Stimulated activated memory B cell treated with anti-CD40 and anti-IgM and Interleukin-4, amounts not matched to agents 10 μg/mL and 1 μg/mL and 100 μg/mL, for 72 hours (primary cell): ENCODE measurements around the gene MBOAT1.
"Not testable (repeated sequence)": the region's sequence is repeated elsewhere in the genome, so short reads cannot be mapped to it uniquely, and the experiment has no call there.

Experiments
- ATAC-seq: fragments of 150-1000 bp; cut with Tn5 transposase; 2 replicates; pipeline ENCODE4 v1.10.0; 2021
- H3K27ac Mint-ChIP-seq: one replicate; pipeline ENCODE4 v1.8.0; 2022; ENCODE audit warnings: mild to moderate bottlenecking, mixed read lengths
- H3K27me3 Mint-ChIP-seq: one replicate; pipeline ENCODE4 v1.8.0; 2022; ENCODE audit warnings: mixed read lengths
- H3K36me3 Mint-ChIP-seq: one replicate; pipeline ENCODE4 v1.8.0; 2022; ENCODE audit warnings: mixed read lengths
- H3K4me1 Mint-ChIP-seq: one replicate; pipeline ENCODE4 v1.8.0; 2022; ENCODE audit warnings: mixed read lengths
- H3K4me3 Mint-ChIP-seq: one replicate; pipeline ENCODE4 v1.8.0; 2022; ENCODE audit warnings: mild to moderate bottlenecking, moderate library complexity, mixed read lengths
- H3K9me3 Mint-ChIP-seq: one replicate; pipeline ENCODE4 v1.8.0; 2022; ENCODE audit warnings: mixed read lengths

The MBOAT1 gene, protein sequence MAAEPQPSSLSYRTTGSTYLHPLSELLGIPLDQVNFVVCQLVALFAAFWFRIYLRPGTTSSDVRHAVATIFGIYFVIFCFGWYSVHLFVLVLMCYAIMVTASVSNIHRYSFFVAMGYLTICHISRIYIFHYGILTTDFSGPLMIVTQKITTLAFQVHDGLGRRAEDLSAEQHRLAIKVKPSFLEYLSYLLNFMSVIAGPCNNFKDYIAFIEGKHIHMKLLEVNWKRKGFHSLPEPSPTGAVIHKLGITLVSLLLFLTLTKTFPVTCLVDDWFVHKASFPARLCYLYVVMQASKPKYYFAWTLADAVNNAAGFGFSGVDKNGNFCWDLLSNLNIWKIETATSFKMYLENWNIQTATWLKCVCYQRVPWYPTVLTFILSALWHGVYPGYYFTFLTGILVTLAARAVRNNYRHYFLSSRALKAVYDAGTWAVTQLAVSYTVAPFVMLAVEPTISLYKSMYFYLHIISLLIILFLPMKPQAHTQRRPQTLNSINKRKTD

DNA sequence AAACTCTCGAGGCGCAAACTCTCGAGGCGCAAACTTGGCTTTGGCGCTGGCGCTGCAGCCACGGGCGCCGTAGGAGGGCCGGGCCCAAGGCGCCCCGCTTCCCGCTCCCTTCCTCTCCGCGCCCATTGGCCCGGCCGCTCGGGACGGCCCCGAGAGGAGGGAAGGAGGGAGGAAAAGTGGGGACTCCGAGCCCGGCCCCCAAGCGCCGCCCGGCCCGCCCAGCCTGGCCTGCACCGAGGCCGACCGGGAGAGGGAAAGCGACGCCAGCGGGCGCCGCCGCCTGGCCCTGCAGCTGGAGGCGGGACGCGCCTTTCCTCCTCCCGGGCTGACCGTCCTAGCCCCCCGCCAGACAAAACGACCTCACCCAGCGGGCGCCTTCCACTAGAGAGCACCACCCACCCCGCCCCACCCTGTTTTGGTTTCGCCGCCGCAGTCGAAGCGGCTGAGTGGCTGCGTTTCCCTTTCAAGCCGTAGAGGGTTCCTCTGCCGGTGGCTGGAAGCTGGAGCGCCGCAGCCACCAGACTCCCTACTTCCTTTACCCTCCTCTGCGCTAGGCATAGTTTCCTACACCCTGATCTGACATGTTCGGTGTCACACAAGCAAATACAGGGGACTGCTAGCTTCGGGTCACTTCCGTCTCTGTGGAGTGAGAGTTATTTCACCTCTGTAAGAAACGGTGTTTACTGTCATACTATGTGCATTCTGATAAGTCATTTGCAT is at the start of gene MBOAT1:
Gene MBOAT1, minus strand, starts transcription at position 78 of the 720 bp plus-strand sequence. CDS start 235 bp downstream, outside the sequence.
- peak; percentile 85 for ATAC-seq
- H3K27ac Mint-ChIP-seq = peak within 1 kb of the TSS; percentile 75
- no peaks in the 10 kb centered on the region for H3K9me3 Mint-ChIP-seq
- no peaks in the 10 kb centered on the region for H3K27me3 Mint-ChIP-seq
- H3K4me1 Mint-ChIP-seq = peaks cover 22% of the 10 kb centered on the region
- H3K36me3 Mint-ChIP-seq = no peaks in the 10 kb centered on the region
- peak within 1 kb of the TSS; percentile 87 for H3K4me3 Mint-ChIP-seq

DNA sequence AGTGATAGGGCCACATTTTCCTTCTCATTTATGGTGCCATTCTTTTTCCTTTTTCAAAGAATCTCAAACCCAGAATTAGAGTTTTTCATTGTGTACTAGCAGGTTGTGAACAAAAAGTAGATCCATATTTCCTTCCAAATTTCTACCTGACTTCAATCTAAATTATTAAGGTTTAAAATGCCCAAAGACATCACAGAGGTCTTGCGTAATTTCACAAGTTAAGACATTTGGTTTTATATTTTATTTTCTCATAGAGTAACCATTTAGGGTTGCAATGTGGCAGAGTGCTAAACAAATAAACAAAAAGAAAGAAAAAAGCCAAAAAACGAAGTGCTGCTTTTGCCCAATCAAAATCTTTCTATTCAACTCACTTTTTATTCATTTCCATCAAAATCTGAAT is 49.4 kb upstream of the MBOAT1 start:
- ATAC-seq = no peak
- H3K9me3 Mint-ChIP-seq = peaks cover 3% of the 10 kb centered on the region
- H3K36me3 Mint-ChIP-seq = no peaks in the 10 kb centered on the region
- no peak overlapping the region for H3K4me3 Mint-ChIP-seq
- H3K4me1 Mint-ChIP-seq = no peaks in the 10 kb centered on the region
- H3K27ac Mint-ChIP-seq = no peak overlapping the region
- H3K27me3 Mint-ChIP-seq = no peaks in the 10 kb centered on the region

DNA sequence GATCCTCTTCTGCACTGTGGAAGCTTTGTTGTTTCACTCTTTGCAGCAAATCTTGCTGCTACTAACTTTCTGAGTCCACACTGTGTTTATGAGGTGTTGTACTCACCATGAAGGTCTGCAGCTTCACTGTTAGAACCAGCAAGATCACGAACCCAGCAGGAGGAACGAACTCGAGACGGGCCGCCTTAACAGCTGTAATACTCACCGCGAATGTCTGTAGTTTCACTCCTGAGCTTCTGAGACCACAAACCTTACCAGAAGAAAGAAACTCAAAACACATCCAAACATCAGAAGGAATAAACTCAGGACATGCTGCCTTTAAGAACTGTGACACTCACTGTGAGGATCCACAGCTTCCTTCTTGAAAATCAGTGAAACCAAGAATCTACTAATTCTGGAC is 48.1 kb upstream of the MBOAT1 start:
- no peaks in the 10 kb centered on the region for H3K27me3 Mint-ChIP-seq
- H3K4me3 Mint-ChIP-seq = no peak overlapping the region
- peaks cover 3% of the 10 kb centered on the region for H3K9me3 Mint-ChIP-seq
- H3K36me3 Mint-ChIP-seq = no peaks in the 10 kb centered on the region
- H3K27ac Mint-ChIP-seq = no peak overlapping the region
- no peaks in the 10 kb centered on the region for H3K4me1 Mint-ChIP-seq
- no peak for ATAC-seq

DNA sequence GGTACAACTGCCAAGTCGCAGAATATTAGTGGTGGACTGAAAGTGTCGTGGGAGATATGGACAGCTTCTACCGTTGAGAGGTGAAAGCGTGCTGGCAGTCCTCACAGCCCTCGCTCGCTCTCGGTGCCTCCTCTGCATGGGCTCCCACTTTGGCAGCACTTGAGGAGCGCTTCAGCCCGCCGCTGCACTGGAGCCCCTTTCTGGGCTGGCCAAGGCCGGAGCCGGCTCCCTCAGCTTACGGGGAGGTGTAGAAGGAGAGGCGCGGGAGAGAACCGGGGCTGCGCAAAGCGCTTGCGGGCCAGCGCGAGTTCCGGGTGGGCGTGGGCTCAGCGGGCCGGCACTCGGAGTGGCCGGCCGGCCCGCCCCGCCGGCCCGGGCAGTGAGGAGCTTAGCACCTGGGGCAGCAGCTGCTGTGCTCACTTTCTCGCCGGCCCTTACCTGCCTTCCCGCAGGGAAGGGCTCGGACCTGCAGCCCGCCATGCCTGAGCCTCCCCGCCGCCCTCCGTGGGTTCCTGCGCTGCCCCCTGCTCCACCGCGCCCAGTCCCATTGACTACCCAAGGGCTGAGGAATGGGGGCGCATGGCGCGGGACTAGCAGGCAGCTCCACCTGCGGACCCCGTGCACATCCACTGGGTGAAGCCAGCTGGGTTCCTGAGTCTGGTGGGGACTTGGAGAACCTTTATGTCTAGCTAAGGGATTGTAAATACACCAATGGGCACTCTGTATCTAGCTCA is 47.2 kb upstream of the MBOAT1 start:
- Mint-ChIP-seq H3K4me3 (no peak overlapping the region), H3K9me3 (peaks cover 3% of the 10 kb centered on the region), H3K4me1 (no peaks in the 10 kb centered on the region), H3K27ac (no peak overlapping the region), H3K27me3 (peaks cover 7% of the 10 kb centered on the region), H3K36me3 (no peaks in the 10 kb centered on the region)
- ATAC-seq = no peak

DNA sequence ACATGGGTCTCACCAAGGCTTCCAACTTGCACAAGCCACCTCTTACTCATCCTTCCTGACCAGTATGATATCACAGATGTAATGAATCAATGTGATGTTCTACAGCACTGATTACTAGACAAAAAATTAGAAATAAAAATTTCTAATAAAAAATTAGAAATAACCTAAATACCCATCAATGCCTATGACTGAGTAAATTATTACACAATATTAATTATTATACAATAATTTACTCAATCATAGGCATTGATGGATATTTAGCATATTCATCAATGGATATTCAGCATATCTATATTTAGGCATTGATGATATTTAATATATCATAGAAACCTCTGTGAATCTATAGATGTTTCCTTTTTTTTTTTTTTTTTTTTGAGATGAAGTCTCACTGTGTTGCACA is 43.2 kb upstream of the MBOAT1 start:
- H3K36me3 Mint-ChIP-seq = no peaks in the 10 kb centered on the region
- H3K4me3 Mint-ChIP-seq = no peak overlapping the region
- peaks cover 13% of the 10 kb centered on the region for H3K27me3 Mint-ChIP-seq
- no peaks in the 10 kb centered on the region for H3K9me3 Mint-ChIP-seq
- H3K4me1 Mint-ChIP-seq = no peaks in the 10 kb centered on the region
- H3K27ac Mint-ChIP-seq = no peak overlapping the region
- ATAC-seq = no peak

DNA sequence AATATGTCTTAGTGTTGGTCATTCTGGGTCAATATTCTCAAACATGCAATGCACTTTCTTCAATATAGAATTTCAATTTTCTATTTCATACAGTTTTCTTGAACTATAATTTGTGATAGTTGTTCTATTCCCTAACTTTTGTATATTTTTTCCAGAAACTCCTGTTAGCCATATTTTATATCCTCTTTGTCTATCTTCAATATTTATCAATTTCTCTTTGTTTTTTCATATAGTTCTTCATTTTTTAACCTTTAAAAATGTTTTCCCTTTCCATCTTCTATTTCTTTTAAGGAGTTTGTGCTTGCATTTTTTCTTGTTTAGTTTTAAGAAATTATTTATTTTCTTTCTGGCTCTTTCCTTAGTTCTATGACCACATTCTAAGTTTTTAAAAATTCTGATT is 42.0 kb upstream of the MBOAT1 start:
- Mint-ChIP-seq H3K4me3 (no peak overlapping the region), H3K4me1 (no peaks in the 10 kb centered on the region), H3K9me3 (no peaks in the 10 kb centered on the region), H3K27me3 (peaks cover 13% of the 10 kb centered on the region), H3K27ac (no peak overlapping the region), H3K36me3 (no peaks in the 10 kb centered on the region)
- ATAC-seq = no peak

DNA sequence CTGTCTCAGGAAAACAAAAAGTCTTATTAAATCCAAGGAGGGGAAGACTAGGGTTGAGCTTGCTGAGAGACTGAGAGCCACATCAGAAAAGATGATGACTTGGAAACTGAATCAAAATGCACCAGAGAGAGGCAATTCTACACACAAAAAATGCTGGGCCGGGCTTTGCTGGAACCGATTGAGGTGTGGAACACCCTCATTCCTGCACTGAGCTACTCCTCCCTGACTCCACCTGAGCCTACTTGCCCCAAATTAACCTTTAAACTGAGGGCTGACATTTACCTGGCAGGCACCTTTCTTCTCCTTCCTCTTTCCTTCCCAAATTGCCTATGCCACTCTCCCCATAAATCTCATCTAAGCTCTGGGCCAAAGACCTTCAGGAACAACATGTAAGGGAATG is 40.8 kb upstream of the MBOAT1 start:
- H3K27ac Mint-ChIP-seq = no peak overlapping the region
- H3K27me3 Mint-ChIP-seq = peaks cover 13% of the 10 kb centered on the region
- H3K9me3 Mint-ChIP-seq = no peaks in the 10 kb centered on the region
- no peaks in the 10 kb centered on the region for H3K4me1 Mint-ChIP-seq
- no peaks in the 10 kb centered on the region for H3K36me3 Mint-ChIP-seq
- no peak overlapping the region for H3K4me3 Mint-ChIP-seq
- ATAC-seq = no peak

DNA sequence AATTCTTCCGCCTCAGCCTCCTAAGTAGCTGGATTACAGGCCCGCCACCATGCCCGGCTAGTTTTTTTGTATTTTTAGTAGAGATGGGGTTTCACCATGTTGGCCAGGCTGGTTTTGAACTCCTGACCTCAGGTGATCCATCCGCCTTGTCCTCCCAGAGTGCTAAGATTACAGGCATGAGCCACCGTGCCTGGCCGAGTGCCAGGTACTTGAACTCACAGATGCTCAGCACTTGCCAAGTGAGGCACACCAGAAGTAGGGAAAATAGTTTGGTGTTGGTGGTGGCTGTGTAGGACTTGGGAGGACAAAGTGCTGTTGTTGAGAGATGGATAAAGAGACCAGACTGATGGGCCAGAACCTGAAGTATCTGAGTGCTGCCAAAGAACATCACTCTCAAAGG is 40.0 kb upstream of the MBOAT1 start:
- H3K27me3 Mint-ChIP-seq = peaks cover 13% of the 10 kb centered on the region
- H3K4me3 Mint-ChIP-seq = no peak overlapping the region
- no peaks in the 10 kb centered on the region for H3K4me1 Mint-ChIP-seq
- ATAC-seq = no peak
- H3K9me3 Mint-ChIP-seq = no peaks in the 10 kb centered on the region
- H3K36me3 Mint-ChIP-seq = no peaks in the 10 kb centered on the region
- H3K27ac Mint-ChIP-seq = no peak overlapping the region

DNA sequence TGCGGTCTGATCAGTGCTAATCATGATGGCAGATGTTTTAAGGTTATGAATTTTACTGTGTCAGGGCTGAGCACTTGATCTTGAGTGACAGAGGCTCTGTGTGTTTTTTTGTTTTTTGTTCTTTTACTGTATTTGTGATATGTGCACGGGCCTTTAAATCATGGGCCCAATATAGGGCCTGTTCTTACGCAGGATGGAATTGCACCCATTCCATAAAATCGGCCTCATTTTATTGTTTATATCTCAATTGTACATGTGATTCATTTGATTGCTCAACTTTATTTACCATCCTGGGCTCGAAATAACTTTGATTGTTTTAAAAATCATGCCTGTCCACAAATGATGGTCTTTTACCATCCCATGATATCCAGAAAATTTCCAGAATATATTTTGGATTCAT is 39.3 kb upstream of the MBOAT1 start:
- ATAC-seq = no peak
- Mint-ChIP-seq H3K4me3 (no peak overlapping the region), H3K4me1 (no peaks in the 10 kb centered on the region), H3K9me3 (no peaks in the 10 kb centered on the region), H3K36me3 (no peaks in the 10 kb centered on the region), H3K27ac (no peak overlapping the region), H3K27me3 (peaks cover 13% of the 10 kb centered on the region)

DNA sequence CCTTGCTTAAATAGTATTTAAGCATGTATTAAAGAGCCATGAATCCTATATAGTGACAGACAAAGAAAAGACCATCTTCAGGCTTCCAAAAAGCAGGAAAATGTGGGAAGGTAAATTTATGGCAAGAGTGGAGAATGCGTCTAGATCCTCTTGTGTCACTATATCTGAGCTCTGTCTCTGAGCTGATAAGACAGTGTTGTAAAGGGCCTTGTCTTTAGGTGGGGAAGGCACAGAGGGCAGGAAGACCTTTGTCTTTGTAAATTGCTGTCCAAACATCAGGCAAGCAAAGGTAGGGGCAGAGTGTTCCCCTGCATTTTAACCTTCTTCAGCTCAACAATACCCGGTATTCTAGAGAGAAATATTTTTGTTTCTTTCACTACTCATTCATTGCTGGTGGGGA is 33.9 kb upstream of the MBOAT1 start:
- ATAC-seq = no peak
- no peaks in the 10 kb centered on the region for H3K27me3 Mint-ChIP-seq
- H3K9me3 Mint-ChIP-seq = no peaks in the 10 kb centered on the region
- no peaks in the 10 kb centered on the region for H3K4me1 Mint-ChIP-seq
- no peaks in the 10 kb centered on the region for H3K36me3 Mint-ChIP-seq
- H3K4me3 Mint-ChIP-seq = no peak overlapping the region
- H3K27ac Mint-ChIP-seq = no peak overlapping the region

DNA sequence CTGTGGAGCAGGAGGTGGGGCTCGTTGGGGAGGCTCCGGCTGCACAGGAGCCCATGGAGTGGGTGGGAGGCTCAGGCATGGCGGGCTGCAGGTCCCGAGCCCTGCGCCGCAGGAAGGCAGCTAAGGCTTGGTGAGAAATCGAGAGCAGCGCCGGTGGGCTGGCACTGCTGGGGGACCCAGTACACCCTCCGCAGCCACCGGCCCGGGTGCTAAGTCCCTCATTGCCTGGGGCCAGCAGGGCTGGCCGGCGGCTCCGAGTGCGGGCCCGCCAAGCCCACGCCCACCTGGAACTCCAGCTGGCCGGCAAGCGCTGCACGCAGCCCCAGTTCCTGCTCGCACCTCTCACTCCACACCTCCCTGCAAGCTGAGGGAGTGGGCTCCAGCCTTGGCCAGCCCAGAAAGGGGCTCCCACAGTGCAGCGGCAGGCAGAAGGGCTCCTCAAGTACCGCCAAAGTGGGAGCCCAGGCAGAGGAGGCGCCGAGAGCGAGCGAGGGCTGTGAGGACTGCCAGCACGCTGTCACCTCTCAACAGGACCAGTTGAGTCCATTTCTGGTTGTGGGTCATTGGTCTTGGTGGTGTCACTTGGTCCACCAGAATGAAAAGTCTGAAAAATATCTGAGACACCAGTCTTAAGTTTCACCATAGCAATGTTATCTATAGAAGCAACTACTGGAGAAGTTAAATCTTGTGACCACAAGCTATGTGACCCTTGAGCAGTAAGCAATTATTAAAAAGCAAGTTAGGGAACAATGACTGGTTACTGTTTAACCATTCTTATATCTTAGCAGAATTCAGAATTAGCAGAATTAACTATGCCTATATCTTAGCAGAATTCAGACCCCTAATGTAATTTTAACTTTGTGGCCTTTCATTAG is 32.8 kb upstream of the MBOAT1 start:
- not testable (repeated sequence) for H3K27me3 Mint-ChIP-seq, H3K27ac Mint-ChIP-seq, H3K36me3 Mint-ChIP-seq, H3K9me3 Mint-ChIP-seq, H3K4me3 Mint-ChIP-seq, ATAC-seq, H3K4me1 Mint-ChIP-seq

DNA sequence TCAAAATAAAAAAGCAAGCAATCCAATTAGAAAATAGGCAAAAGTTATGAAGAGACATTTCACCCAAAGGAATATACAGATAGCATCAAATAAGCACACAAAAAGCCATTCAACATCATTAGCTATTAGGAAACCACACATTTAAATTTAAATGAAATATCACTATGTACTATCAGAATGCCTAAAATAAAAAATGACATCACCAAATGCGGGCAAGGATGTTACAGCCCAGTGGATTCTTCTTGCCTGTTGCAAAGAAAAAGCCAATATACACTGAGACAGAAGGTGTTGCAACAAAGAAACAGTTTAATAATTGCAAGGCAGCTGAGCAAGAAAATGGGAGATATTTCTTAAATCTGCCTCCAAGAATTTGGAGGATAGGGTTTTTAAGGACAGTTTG is 31.0 kb upstream of the MBOAT1 start:
- H3K9me3 Mint-ChIP-seq = no peaks in the 10 kb centered on the region
- no peaks in the 10 kb centered on the region for H3K36me3 Mint-ChIP-seq
- no peaks in the 10 kb centered on the region for H3K4me1 Mint-ChIP-seq
- H3K4me3 Mint-ChIP-seq = no peak overlapping the region
- H3K27me3 Mint-ChIP-seq = no peaks in the 10 kb centered on the region
- H3K27ac Mint-ChIP-seq = no peak overlapping the region
- no peak for ATAC-seq

DNA sequence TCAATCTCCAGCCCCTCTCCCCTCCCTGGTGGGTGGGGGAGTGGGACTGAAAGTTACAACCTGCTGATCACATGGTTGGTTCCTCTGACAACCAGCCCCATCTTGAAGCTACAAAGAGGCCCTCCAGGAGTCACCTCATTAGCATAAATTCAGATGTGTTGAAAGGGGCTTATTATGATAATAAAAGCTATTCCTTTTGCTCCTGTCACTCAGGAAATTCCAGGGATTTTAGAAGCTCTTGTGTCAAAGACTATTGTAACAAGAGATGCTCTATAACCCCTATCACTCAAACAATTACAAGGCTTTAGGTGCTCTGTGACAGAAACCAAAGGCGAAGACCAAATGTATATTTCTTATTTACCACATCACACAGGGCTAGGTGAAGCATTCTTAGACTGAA is 30.1 kb upstream of the MBOAT1 start:
- no peaks in the 10 kb centered on the region for H3K4me1 Mint-ChIP-seq
- H3K4me3 Mint-ChIP-seq = no peak overlapping the region
- H3K27me3 Mint-ChIP-seq = no peaks in the 10 kb centered on the region
- no peak overlapping the region for H3K27ac Mint-ChIP-seq
- ATAC-seq = no peak
- no peaks in the 10 kb centered on the region for H3K9me3 Mint-ChIP-seq
- no peaks in the 10 kb centered on the region for H3K36me3 Mint-ChIP-seq

DNA sequence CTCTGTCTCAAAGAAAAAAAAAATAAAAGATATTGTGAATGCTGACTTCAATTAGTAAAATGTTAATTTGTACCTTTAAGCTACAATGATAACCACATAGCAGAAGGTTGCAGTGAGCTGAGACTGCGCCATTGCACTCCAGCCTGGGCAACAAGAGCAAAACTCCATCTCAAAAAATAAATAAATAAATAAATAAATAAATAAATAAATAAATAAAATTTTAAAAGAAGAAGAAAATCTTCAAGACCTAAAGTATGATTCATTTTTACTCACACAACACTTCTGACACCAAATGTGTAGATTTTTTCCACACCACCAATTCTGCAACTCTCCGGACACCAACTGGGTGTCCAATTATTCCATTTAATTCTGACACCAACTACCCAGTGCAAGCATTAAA is 28.8 kb upstream of the MBOAT1 start:
- Mint-ChIP-seq H3K27ac (no peak overlapping the region), H3K4me3 (no peak overlapping the region), H3K36me3 (no peaks in the 10 kb centered on the region), H3K9me3 (no peaks in the 10 kb centered on the region), H3K27me3 (no peaks in the 10 kb centered on the region), H3K4me1 (no peaks in the 10 kb centered on the region)
- no peak for ATAC-seq
